NCI-H345 treated with DMSO at 0.1 percent for 48 hours (cell line): ENCODE data around the gene ZSCAN2.
"Not testable (repeated sequence)": the region's sequence is repeated elsewhere in the genome, so short reads cannot be mapped to it uniquely, and the experiment has no call there.

Experiments used
- DNase-seq: peaks from one replicate; lab custom pipeline; 2025; ENCODE audit not compliant: unreplicated experiment; lab: John Stamatoyannopoulos, UW

Gene ZSCAN2

GRCh38 chr15:84634228-84634837 lies 33.5 kb downstream of the ZSCAN2 start:
- DNase-seq = no peak

- DNase-seq = no peak
Observed at GRCh38 chr15:84638103-84638502, 37.3 kb downstream of the ZSCAN2 start.

- not testable (repeated sequence) for DNase-seq
Observed at GRCh38 chr15:84641871-84642270, 41.1 kb downstream of the ZSCAN2 start.

GRCh38 chr15:84642640-84643039 lies 41.8 kb downstream of the ZSCAN2 start:
- not testable (repeated sequence) for DNase-seq

GRCh38 chr15:84643838-84644237 lies 43.0 kb downstream of the ZSCAN2 start:
- no peak for DNase-seq

GRCh38 chr15:84645496-84645895 lies 44.7 kb downstream of the ZSCAN2 start:
- no peak for DNase-seq

- no peak for DNase-seq
Observed at GRCh38 chr15:84645997-84646396, 45.2 kb downstream of the ZSCAN2 start.

- DNase-seq = no peak
Observed at GRCh38 chr15:84647726-84648125, 46.9 kb downstream of the ZSCAN2 start.

- no peak for DNase-seq
Observed at GRCh38 chr15:84648539-84648938, 47.7 kb downstream of the ZSCAN2 start.

GRCh38 chr15:84649706-84650105 lies 48.9 kb downstream of the ZSCAN2 start:
- DNase-seq = no peak

- DNase-seq = no peak
Observed at GRCh38 chr15:84653584-84653909, 52.7 kb downstream of the ZSCAN2 start.

- DNase-seq = peak; percentile 72
Observed at GRCh38 chr15:84653910-84654688, 53.3 kb downstream of the ZSCAN2 start, which contains the start of gene WDR73. Gene WDR73 (minus strand): TSS chr15:84654283. CDS start chr15:84654274, 9 bp downstream.

GRCh38 chr15:84654689-84655453 lies 54.1 kb downstream of the ZSCAN2 start:
- peak; percentile 56 for DNase-seq

GRCh38 chr15:84656972-84657371 lies 56.2 kb downstream of the ZSCAN2 start:
- DNase-seq = no peak

GRCh38 chr15:84657748-84658079 lies 56.9 kb downstream of the ZSCAN2 start:
- no peak for DNase-seq

- peak; percentile 50 for DNase-seq
Observed at GRCh38 chr15:84658080-84658787, 57.4 kb downstream of the ZSCAN2 start, which contains the start of gene NMB. Gene NMB (minus strand): TSS chr15:84658199. CDS start chr15:84658152, 47 bp downstream.

GRCh38 chr15:84658788-84659411 lies 58.1 kb downstream of the ZSCAN2 start:
- no peak for DNase-seq

- no peak for DNase-seq
Observed at GRCh38 chr15:84659904-84660781, 59.3 kb downstream of the ZSCAN2 start.

- DNase-seq = no peak
Observed at GRCh38 chr15:84661001-84661400, 60.2 kb downstream of the ZSCAN2 start.

- DNase-seq = no peak
Observed at GRCh38 chr15:84666373-84666772, 65.6 kb downstream of the ZSCAN2 start.
